ENCODE data around the gene ADAD2.

Gene ADAD2

GRCh38 chr16:84190731-84191388, at the start of gene ADAD2:
ADAD2 (plus strand) TSS chr16:84191157; CDS start chr16:84191231, 74 bp downstream.
- no peak within 1 kb of the TSS for H3K27ac ChIP-seq
- no peak within 1 kb of the TSS for H3K4me3 ChIP-seq

- H3K4me3 ChIP-seq = no peak overlapping the region
- H3K27ac ChIP-seq = no peak overlapping the region
Observed at GRCh38 chr16:84143081-84143480, 47.9 kb upstream of the ADAD2 start.

- peak overlapping the region in 6 of 7 experiments; percentile 68 to 99 (median 89) for H3K4me3 ChIP-seq
- peak overlapping the region in 3 of 21 experiments; percentile 87 to 91 (median 88) for H3K27ac ChIP-seq
Observed at GRCh38 chr16:84143784-84144199, 47.2 kb upstream of the ADAD2 start.

GRCh38 chr16:84144209-84144858, 46.6 kb upstream of the ADAD2 start:
- peak overlapping the region; percentile 14 to 92 (median 87) for H3K27ac ChIP-seq
- peak overlapping the region; percentile 65 to 99 (median 80) for H3K4me3 ChIP-seq

- Histone ChIP-seq H3K27ac (peak within 1 kb of the TSS; percentile 14 to 92 (median 87)), H3K4me3 (peak within 1 kb of the TSS; percentile 65 to 99 (median 80))
Observed at GRCh38 chr16:84144859-84145639, 45.9 kb upstream of the ADAD2 start, which contains the start of the genes DNAAF1 and HSDL1. DNAAF1 (plus strand) TSS chr16:84145308; CDS start chr16:84145441, 133 bp downstream. HSDL1 (minus strand) TSS chr16:84145177; CDS start chr16:84131321, 13,856 bp downstream.

GRCh38 chr16:84150926-84151325, 40.0 kb upstream of the ADAD2 start:
- H3K27ac ChIP-seq = no peak overlapping the region
- H3K4me3 ChIP-seq = no peak overlapping the region

GRCh38 chr16:84153660-84154214, 37.2 kb upstream of the ADAD2 start:
- no peak overlapping the region for H3K27ac ChIP-seq
- H3K4me3 ChIP-seq = no peak overlapping the region

- no peak overlapping the region for H3K4me3 ChIP-seq
- H3K27ac ChIP-seq = no peak overlapping the region
Observed at GRCh38 chr16:84155226-84155625, 35.7 kb upstream of the ADAD2 start.

GRCh38 chr16:84155771-84156170, 35.2 kb upstream of the ADAD2 start:
- no peak overlapping the region for H3K4me3 ChIP-seq
- no peak overlapping the region for H3K27ac ChIP-seq

GRCh38 chr16:84156342-84156784, 34.6 kb upstream of the ADAD2 start:
- Histone ChIP-seq H3K27ac (no peak overlapping the region), H3K4me3 (no peak overlapping the region)

- Histone ChIP-seq H3K27ac (no peak overlapping the region), H3K4me3 (no peak overlapping the region)
Observed at GRCh38 chr16:84159007-84159406, 31.9 kb upstream of the ADAD2 start.

GRCh38 chr16:84159800-84160199, 31.2 kb upstream of the ADAD2 start:
- H3K27ac ChIP-seq = no peak overlapping the region
- H3K4me3 ChIP-seq = no peak overlapping the region

GRCh38 chr16:84161037-84161436, 29.9 kb upstream of the ADAD2 start:
- Histone ChIP-seq H3K27ac (no peak overlapping the region), H3K4me3 (no peak overlapping the region)

GRCh38 chr16:84161801-84162200, 29.2 kb upstream of the ADAD2 start:
- peak overlapping the region in 1 of 21 experiments; percentile 38 for H3K27ac ChIP-seq
- no peak overlapping the region for H3K4me3 ChIP-seq

GRCh38 chr16:84165746-84166145, 25.2 kb upstream of the ADAD2 start:
- Histone ChIP-seq H3K27ac (no peak overlapping the region), H3K4me3 (no peak overlapping the region)

GRCh38 chr16:84166796-84167695, 23.9 kb upstream of the ADAD2 start:
- no peak overlapping the region for H3K27ac ChIP-seq
- H3K4me3 ChIP-seq = no peak overlapping the region

GRCh38 chr16:84169765-84170310, 21.1 kb upstream of the ADAD2 start:
- H3K4me3 ChIP-seq = no peak overlapping the region
- H3K27ac ChIP-seq = no peak overlapping the region

- Histone ChIP-seq H3K27ac (no peak overlapping the region), H3K4me3 (no peak overlapping the region)
Observed at GRCh38 chr16:84174396-84174795, 16.6 kb upstream of the ADAD2 start.
